Dermis lymphatic vessel endothelial cell (primary cell): ENCODE data around the gene CYP2A7. TPM values are rescaled to one million over a fixed set of nuclear protein-coding genes. Genes with fewer than 3 reads are reported as not detected.

Source experiments
- total RNA-seq: library from RNA; depleted of rRNA; stranded (reverse); fragments of >200 nt; gene quantifications from 2 replicates; pipeline ENCODE4 v1.2.1, GENCODE V29; 2014

Gene CYP2A7, protein sequence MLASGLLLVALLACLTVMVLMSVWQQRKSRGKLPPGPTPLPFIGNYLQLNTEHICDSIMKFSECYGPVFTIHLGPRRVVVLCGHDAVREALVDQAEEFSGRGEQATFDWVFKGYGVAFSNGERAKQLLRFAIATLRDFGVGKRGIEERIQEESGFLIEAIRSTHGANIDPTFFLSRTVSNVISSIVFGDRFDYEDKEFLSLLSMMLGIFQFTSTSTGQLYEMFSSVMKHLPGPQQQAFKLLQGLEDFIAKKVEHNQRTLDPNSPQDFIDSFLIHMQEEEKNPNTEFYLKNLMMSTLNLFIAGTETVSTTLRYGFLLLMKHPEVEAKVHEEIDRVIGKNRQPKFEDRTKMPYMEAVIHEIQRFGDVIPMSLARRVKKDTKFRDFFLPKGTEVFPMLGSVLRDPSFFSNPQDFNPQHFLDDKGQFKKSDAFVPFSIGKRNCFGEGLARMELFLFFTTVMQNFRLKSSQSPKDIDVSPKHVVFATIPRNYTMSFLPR
- not detected in 2 replicates for total RNA-seq

DNA sequence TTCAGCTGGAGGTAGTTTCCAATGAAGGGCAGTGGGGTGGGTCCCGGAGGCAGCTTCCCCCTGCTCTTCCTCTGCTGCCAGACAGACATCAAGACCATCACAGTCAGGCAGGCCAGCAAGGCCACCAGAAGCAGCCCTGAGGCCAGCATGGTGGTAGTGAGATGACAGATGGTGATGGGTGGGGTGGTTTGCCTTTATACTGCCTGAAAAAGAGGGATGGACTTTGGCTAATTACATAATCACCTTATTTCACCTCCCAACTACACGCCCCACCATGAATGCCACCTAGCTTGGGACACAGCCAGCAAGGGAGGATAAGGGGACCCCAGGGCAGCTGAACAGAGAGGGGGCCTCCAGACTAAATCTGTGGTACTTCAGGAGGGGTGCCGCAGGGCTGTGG, at the start of gene CYP2A7:
CYP2A7 (minus strand) TSS at position 170 of the 400 bp plus-strand sequence; CDS start at position 149, 21 bp downstream.

DNA sequence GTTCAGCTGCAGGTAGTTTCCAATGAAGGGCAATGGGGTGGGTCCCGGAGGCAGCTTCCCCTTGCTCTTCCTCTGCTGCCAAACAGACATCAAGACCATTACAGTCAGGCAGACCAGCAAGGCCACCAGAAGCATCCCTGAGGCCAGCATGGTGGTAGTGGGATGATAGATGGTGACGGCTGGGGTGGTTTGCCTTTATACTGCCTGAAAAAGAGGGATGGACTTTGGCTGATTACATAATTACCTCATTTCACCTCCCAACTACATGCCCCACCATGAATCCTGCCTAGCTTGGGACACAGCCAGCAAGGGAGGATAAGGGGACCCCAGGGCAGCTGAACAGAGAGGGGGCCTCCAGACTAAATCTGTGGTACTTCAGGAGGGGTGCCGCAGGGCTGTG, 31.8 kb downstream of the CYP2A7 start, which contains the start of gene CYP2A6:
CYP2A6 (minus strand) TSS at position 171 of the 400 bp plus-strand sequence; CDS start at position 150, 21 bp downstream.

Other genes with a start within 250 kb of the CYP2A7 start
- gene NUMBL, start 191.6 kb downstream of the CYP2A7 start, total RNA-seq, result 7.5 and 10.4 TPM in 2 replicates
- gene COQ8B, start 165.3 kb downstream of the CYP2A7 start, total RNA-seq, result 16.7 and 20.5 TPM in 2 replicates
- gene ITPKC, start 165.1 kb downstream of the CYP2A7 start, total RNA-seq, result 16.7 and 21.3 TPM in 2 replicates
- gene ACTMAP, start 131.8 kb downstream of the CYP2A7 start, total RNA-seq, result 0.34 and 0.43 TPM in 2 replicates
- 25.8 and 31.5 TPM in 2 replicates for gene SNRPA, start 131.0 kb downstream of the CYP2A7 start, total RNA-seq
- gene MIA, start 106.7 kb downstream of the CYP2A7 start, total RNA-seq, result not detected in 2 replicates
- gene RAB4B, start 104.0 kb downstream of the CYP2A7 start, total RNA-seq, result 9.5 and 12.8 TPM in 2 replicates
- gene EGLN2, start 83.0 kb downstream of the CYP2A7 start, total RNA-seq, result 119 and 126 TPM in 2 replicates
- gene CYP2A6, start 31.8 kb downstream of the CYP2A7 start, total RNA-seq, result not detected in 2 replicates
- not detected in 2 replicates for gene CYP2B6, start 109.1 kb upstream of the CYP2A7 start, total RNA-seq
- not detected in 2 replicates for gene CYP2A13, start 206.2 kb upstream of the CYP2A7 start, total RNA-seq
- not detected in 2 replicates for gene CYP2F1, start 232.2 kb upstream of the CYP2A7 start, total RNA-seq